Measurements from ENCODE around the gene ANP32A. TPM values are rescaled to one million over a fixed set of nuclear protein-coding genes. Genes with fewer than 3 reads are reported as not detected.

ANP32A gene
- total RNA-seq, 1 experiment from 2014 or later, result 232 TPM

DNA sequence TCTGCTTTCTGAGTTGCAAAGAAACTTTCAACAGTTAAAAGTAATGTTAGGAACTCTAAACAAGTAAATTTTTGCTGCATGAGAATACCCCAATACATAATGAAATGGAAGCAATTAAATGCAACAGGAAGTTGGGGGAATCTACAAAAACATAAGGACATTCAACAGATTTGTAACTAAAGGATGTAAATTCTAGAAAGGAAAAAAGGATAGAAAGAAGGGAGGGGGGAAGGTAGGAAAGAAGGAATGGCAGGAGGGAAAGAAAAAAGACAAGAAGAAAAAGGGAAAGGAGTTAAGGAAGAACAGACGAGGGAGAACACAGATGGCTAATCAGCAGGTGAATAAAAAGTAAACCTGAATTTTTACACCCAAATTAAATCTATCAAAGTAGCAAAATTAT lies 22.3 kb upstream of the ANP32A start:
- peak overlapping the region; percentile 54 for H3K4me3 Mint-ChIP-seq
- TF ChIP-seq NFYB (CRISPR knock-in tag; conservative IDR thresholded peaks at IDR 0.05; ENCODE audit: low read depth) (no peak), FOXP1 (CRISPR knock-in tag; IDR thresholded peaks at IDR 0.05; ENCODE audit: borderline replicate concordance) (no peak), ZNF532 (CRISPR knock-in tag; IDR thresholded peaks at IDR 0.05; ENCODE audit: borderline replicate concordance) (no peak), ARID4B (CRISPR knock-in tag; IDR thresholded peaks at IDR 0.05; ENCODE audit: borderline replicate concordance) (no peak), GTF2I (CRISPR knock-in tag; conservative IDR thresholded peaks at IDR 0.05) (no peak)
- TF ChIP-seq, protein P1, sequence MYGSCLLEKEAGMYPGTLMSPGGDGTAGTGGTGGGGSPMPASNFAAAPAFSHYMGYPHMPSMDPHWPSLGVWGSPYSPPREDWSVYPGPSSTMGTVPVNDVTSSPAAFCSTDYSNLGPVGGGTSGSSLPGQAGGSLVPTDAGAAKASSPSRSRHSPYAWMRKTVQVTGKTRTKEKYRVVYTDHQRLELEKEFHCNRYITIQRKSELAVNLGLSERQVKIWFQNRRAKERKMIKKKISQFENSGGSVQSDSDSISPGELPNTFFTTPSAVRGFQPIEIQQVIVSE (CRISPR knock-in tag; IDR thresholded peaks at IDR 0.05; ENCODE audit: borderline replicate concordance), result no peak
- TF ChIP-seq, protein P2, sequence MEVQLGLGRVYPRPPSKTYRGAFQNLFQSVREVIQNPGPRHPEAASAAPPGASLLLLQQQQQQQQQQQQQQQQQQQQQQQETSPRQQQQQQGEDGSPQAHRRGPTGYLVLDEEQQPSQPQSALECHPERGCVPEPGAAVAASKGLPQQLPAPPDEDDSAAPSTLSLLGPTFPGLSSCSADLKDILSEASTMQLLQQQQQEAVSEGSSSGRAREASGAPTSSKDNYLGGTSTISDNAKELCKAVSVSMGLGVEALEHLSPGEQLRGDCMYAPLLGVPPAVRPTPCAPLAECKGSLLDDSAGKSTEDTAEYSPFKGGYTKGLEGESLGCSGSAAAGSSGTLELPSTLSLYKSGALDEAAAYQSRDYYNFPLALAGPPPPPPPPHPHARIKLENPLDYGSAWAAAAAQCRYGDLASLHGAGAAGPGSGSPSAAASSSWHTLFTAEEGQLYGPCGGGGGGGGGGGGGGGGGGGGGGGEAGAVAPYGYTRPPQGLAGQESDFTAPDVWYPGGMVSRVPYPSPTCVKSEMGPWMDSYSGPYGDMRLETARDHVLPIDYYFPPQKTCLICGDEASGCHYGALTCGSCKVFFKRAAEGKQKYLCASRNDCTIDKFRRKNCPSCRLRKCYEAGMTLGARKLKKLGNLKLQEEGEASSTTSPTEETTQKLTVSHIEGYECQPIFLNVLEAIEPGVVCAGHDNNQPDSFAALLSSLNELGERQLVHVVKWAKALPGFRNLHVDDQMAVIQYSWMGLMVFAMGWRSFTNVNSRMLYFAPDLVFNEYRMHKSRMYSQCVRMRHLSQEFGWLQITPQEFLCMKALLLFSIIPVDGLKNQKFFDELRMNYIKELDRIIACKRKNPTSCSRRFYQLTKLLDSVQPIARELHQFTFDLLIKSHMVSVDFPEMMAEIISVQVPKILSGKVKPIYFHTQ (CRISPR knock-in tag; IDR thresholded peaks at IDR 0.05), result no peak
- TF ChIP-seq, protein P3, sequence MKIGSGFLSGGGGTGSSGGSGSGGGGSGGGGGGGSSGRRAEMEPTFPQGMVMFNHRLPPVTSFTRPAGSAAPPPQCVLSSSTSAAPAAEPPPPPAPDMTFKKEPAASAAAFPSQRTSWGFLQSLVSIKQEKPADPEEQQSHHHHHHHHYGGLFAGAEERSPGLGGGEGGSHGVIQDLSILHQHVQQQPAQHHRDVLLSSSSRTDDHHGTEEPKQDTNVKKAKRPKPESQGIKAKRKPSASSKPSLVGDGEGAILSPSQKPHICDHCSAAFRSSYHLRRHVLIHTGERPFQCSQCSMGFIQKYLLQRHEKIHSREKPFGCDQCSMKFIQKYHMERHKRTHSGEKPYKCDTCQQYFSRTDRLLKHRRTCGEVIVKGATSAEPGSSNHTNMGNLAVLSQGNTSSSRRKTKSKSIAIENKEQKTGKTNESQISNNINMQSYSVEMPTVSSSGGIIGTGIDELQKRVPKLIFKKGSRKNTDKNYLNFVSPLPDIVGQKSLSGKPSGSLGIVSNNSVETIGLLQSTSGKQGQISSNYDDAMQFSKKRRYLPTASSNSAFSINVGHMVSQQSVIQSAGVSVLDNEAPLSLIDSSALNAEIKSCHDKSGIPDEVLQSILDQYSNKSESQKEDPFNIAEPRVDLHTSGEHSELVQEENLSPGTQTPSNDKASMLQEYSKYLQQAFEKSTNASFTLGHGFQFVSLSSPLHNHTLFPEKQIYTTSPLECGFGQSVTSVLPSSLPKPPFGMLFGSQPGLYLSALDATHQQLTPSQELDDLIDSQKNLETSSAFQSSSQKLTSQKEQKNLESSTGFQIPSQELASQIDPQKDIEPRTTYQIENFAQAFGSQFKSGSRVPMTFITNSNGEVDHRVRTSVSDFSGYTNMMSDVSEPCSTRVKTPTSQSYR (CRISPR knock-in tag; IDR thresholded peaks at IDR 0.05), result no peak
- DNase-seq (ENCODE audit: low spot score) (no peak), ATAC-seq (no peak)
- peaks cover 49% of the 10 kb centered on the region for H3K27me3 Mint-ChIP-seq (ENCODE audit: low read depth)
- H3K9me3 Mint-ChIP-seq, result no peaks in the 10 kb centered on the region
- H3K4me1 Mint-ChIP-seq, result peaks cover 4% of the 10 kb centered on the region
- POLR2A ChIA-PET, result interaction anchor here (1.4 kb wide), 1 partner anchor 9 kb away, joined by 3 read pairs; no protein-coding TSS in a partner anchor
- no peak overlapping the region for H3K27ac Mint-ChIP-seq
- H3K36me3 Mint-ChIP-seq, result no peaks in the 10 kb centered on the region
- CTCF ChIA-PET, result interaction anchor here (1.7 kb wide), 1 partner anchor 33 kb away, joined by 8 read pairs; no protein-coding TSS in a partner anchor
